ENCODE measurements around the gene ZNF45. TPM values are rescaled to one million over a fixed set of nuclear protein-coding genes. Genes with fewer than 3 reads are reported as not detected.

ZNF45 gene
- total RNA-seq, 1 donor from 2014 or later: 20.9 TPM

DNA sequence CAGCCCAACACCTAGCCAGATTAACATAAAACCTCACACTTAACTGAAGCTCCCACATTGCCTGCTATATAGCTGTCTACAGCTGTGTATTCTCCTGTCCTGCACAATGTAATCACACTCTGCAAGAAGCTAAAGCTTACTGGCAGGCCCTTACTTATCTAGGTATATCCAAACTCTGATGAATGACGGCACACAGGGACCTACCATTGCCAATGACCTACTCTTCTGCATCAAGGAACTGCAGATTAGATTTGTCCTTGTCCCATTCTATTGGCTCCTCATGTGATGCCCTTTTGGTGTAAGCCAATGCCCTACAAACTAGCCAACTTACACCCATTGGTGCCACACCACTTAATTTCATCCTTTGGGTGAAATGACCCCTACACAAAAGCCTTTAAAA, 26.4 kb downstream of the ZNF45 start:
- Mint-ChIP-seq H3K4me1 (ENCODE audit: low read depth) (no peaks in the 10 kb centered on the region), H3K9me3 (ENCODE audit: low read depth) (peaks cover 83% of the 10 kb centered on the region), H3K4me3 (ENCODE audit: low read depth) (no peak overlapping the region), H3K36me3 (ENCODE audit: insufficient read depth) (peaks cover 67% of the 10 kb centered on the region), H3K27me3 (no peaks in the 10 kb centered on the region), H3K27ac (no peak overlapping the region)
- no peak for DNase-seq (ENCODE audit: low spot score, unreplicated experiment)
- TF ChIP-seq, protein P1, sequence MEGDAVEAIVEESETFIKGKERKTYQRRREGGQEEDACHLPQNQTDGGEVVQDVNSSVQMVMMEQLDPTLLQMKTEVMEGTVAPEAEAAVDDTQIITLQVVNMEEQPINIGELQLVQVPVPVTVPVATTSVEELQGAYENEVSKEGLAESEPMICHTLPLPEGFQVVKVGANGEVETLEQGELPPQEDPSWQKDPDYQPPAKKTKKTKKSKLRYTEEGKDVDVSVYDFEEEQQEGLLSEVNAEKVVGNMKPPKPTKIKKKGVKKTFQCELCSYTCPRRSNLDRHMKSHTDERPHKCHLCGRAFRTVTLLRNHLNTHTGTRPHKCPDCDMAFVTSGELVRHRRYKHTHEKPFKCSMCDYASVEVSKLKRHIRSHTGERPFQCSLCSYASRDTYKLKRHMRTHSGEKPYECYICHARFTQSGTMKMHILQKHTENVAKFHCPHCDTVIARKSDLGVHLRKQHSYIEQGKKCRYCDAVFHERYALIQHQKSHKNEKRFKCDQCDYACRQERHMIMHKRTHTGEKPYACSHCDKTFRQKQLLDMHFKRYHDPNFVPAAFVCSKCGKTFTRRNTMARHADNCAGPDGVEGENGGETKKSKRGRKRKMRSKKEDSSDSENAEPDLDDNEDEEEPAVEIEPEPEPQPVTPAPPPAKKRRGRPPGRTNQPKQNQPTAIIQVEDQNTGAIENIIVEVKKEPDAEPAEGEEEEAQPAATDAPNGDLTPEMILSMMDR (IDR thresholded peaks at IDR 0.05; ENCODE audit: unreplicated experiment): no peak

- Mint-ChIP-seq H3K4me1 (ENCODE audit: low read depth) (peaks cover 3% of the 10 kb centered on the region), H3K27ac (no peak overlapping the region), H3K4me3 (ENCODE audit: low read depth) (no peak overlapping the region), H3K36me3 (ENCODE audit: insufficient read depth) (peaks cover 59% of the 10 kb centered on the region), H3K9me3 (ENCODE audit: low read depth) (peaks cover 79% of the 10 kb centered on the region), H3K27me3 (no peaks in the 10 kb centered on the region)
- TF ChIP-seq, protein P1 (IDR thresholded peaks at IDR 0.05; ENCODE audit: unreplicated experiment): no peak
- no peak for DNase-seq (ENCODE audit: low spot score, unreplicated experiment)
Measured at GRCh38 chr19:43906774-43907173, 28.3 kb downstream of the ZNF45 start.

DNA sequence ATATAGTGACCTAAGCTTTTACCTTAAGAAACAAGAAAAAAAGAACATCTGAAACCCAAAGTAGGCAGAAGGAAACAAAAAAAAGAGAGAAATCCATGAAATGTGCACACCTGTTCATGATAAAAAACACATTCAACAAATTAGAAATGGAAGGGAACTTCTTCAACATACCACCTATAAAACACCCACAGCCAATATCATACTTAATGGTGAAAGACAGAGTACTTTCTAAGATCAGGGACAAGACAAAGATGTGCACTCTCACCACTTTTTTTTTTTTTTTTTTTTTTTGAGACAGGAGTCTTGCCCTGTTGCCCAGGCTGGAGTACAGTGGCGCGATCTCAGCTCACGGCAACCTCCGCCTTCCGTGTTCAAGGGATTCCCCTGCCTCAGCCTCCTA, 29.2 kb downstream of the ZNF45 start:
- Mint-ChIP-seq H3K36me3 (ENCODE audit: insufficient read depth) (peaks cover 55% of the 10 kb centered on the region), H3K27ac (no peak overlapping the region), H3K27me3 (no peaks in the 10 kb centered on the region), H3K4me1 (ENCODE audit: low read depth) (peaks cover 10% of the 10 kb centered on the region), H3K4me3 (ENCODE audit: low read depth) (no peak overlapping the region), H3K9me3 (ENCODE audit: low read depth) (peaks cover 73% of the 10 kb centered on the region)
- no peak for DNase-seq (ENCODE audit: low spot score, unreplicated experiment)
- TF ChIP-seq, protein P1 (IDR thresholded peaks at IDR 0.05; ENCODE audit: unreplicated experiment): no peak

DNA sequence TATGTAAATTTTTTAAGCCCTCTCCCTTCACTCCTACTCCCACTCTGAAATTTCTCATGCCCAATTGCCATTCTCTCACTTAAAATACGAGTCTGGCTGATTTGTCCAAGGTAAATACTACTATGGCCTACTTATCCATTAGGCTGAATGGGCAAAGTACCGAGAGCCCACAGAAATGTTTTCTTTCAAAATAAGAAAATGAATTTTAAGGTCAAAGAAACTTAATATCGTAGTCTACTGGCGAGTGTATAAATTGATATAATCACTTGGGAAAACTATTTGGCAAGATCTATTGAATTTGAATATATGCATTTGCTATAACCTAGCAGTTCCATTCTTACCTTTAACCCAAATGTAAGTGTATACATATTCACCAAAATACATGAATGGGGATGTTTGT, 32.7 kb downstream of the ZNF45 start:
- peaks cover 53% of the 10 kb centered on the region for H3K36me3 Mint-ChIP-seq (ENCODE audit: insufficient read depth)
- H3K4me1 Mint-ChIP-seq (ENCODE audit: low read depth): peaks cover 14% of the 10 kb centered on the region
- H3K27me3 Mint-ChIP-seq: no peaks in the 10 kb centered on the region
- no peak for DNase-seq (ENCODE audit: low spot score, unreplicated experiment)
- peaks cover 43% of the 10 kb centered on the region for H3K9me3 Mint-ChIP-seq (ENCODE audit: low read depth)
- TF ChIP-seq, protein P1 (IDR thresholded peaks at IDR 0.05; ENCODE audit: unreplicated experiment): no peak
- peak overlapping the region; percentile 96 for H3K4me3 Mint-ChIP-seq (ENCODE audit: low read depth)
- H3K27ac Mint-ChIP-seq: no peak overlapping the region

GRCh38 chr19:43901395-43902390, 33.4 kb downstream of the ZNF45 start:
- Mint-ChIP-seq H3K36me3 (ENCODE audit: insufficient read depth) (peaks cover 50% of the 10 kb centered on the region), H3K27ac (peak overlapping the region; percentile 95), H3K9me3 (ENCODE audit: low read depth) (peaks cover 37% of the 10 kb centered on the region), H3K4me1 (ENCODE audit: low read depth) (peaks cover 14% of the 10 kb centered on the region), H3K27me3 (no peaks in the 10 kb centered on the region), H3K4me3 (ENCODE audit: low read depth) (peak overlapping the region; percentile 96)
- peak; percentile 65 for DNase-seq (ENCODE audit: low spot score, unreplicated experiment)
- TF ChIP-seq, protein P1 (IDR thresholded peaks at IDR 0.05; ENCODE audit: unreplicated experiment): no peak

Data from progenitor cell of endocrine pancreas (in vitro differentiated cells).